ENCODE results near the gene RPRD2.
A peak's percentile ranks its signal among the peaks of the same experiment; 100 is the strongest.
"Not testable (repeated sequence)": the region's sequence is repeated elsewhere in the genome, so short reads cannot be mapped to it uniquely, and the experiment has no call there.

Gene RPRD2

DNA sequence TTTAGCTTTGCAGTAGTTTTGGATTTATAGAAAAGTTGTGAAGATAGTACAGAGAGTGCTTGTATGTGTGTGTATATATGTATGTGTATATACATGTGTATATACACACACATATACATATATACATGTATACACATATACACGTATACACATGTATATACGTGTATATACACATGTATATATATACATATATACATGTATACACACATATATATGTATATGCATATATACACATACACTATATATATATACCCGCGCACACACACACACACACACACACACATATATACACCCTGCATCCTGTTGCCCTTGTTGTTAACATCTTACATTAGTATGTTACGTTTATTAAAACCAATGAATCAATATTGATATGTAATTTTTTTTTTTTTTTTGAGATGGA, 24.3 kb downstream of the RPRD2 start:
- no peak for DNase-seq (ENCODE audit: low read depth, low spot score)

DNA sequence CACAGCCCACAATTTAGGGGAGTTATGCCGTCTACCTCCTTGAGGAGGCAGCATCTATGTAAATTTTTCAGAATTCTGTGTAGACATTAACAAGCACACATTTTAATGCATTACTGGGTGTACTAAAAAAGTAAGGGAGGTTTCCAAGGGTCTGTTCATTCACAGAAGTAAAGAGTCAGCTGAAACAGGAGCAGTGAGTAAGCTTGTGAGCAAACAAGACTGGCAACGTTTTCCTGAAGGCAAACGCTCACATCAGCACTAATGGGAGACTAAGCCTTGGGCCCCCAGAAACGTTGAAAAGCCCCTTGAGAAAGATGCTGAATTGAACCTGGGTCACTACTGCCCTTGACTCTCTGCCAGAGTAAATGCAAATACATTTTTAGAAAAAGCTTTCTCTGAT, 25.7 kb downstream of the RPRD2 start:
- DNase-seq (ENCODE audit: low read depth, low spot score) = no peak

GRCh38 chr1:150392627-150393026, 28.7 kb downstream of the RPRD2 start:
- no peak for DNase-seq (ENCODE audit: low read depth, low spot score)

DNA sequence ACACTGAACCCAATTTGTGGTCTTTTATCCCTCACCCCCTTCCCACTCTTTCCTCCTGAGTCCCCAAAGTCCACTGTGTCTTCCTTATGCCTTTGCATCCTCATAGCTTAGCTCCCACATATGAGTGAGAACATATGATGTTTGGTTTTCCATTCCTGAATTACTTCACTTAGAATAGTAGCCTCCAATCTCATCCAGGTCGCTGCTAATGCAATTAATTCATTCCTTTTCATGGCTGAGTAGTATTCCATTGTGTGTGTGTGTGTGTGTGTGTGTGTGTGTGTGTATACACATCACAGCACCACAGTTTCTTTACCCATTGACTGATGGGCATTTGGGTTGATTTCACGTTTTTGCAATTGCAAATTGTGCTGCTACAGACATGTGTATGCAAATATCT, 31.2 kb downstream of the RPRD2 start:
- DNase-seq (ENCODE audit: low read depth, low spot score) = not testable (repeated sequence)

DNA sequence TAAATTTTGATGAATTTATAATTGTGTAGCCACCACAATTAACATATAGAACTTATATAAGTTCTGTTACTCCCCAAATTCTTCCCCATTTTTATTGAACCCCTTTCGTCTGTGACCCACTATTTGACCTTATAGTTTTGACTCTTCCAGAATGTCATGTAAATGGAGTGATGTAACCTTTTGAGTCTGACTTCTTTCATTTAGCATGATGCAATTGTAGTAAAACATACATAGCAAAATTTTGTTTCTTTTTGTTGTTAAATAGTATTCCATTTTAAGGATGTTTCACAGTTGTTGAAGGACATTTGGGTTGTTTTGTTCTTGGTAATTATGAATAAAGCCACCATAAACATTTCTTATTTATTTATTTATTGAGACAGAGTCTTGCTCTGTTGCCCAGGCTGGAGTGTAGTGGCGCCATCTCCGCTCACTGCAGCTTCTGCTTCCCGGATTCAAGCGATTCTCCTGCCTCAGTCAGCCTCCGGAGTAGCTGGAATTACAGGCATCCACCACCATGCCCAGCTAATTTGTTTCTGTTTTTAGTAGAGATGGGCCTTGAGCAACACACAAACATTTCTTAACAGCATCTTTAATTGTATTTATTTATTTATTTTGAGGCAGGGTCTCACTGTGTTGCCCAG, 33.6 kb downstream of the RPRD2 start:
- DNase-seq (ENCODE audit: low read depth, low spot score) = no peak

- DNase-seq (ENCODE audit: low read depth, low spot score) = no peak
Measured at GRCh38 chr1:150404465-150404864, 40.5 kb downstream of the RPRD2 start.

- no peak for DNase-seq (ENCODE audit: low read depth, low spot score)
Measured at GRCh38 chr1:150405660-150406059, 41.7 kb downstream of the RPRD2 start.

DNA sequence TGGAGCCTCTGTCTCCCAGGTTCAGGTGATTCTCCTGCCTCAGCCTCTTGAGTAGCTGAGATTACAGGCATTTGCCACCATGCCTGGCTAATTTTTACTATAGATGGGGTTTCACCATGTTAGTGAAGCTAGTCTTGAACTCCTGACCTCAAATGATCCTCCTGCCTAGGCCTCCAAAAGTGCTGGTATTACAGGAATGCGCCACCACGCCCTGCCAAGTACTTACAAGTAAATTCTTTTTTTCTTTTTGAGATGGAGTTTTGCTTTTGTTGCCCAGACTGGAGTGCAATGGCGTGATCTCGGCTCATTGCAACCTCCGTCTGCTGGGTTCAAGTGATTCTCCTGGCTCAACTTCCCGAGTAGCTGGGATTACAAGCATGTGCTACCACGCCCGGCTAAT, 42.5 kb downstream of the RPRD2 start:
- DNase-seq (ENCODE audit: low read depth, low spot score) = no peak

- DNase-seq (ENCODE audit: low read depth, low spot score) = no peak
Measured at GRCh38 chr1:150407330-150407729, 43.4 kb downstream of the RPRD2 start.

DNA sequence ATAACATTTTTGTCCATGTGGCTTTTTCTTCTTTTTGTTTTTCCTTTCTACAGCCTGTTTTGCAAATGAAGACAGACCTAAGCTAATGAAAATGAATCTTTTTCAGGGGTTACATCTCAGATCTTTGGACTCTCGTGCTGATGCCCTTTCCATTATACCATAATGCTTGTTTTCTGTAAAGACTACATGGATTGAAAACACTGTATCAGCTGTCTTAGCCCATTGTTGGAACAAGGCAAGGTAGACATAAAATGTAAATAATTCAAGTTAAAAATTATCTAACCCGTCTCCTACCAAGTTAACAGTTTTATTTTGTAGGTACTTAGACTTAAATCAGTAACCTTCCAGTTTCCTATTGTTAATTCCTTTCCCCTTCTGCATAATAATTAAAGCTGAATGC, 44.9 kb downstream of the RPRD2 start:
- no peak for DNase-seq (ENCODE audit: low read depth, low spot score)

- no peak for DNase-seq (ENCODE audit: low read depth, low spot score)
Measured at GRCh38 chr1:150409504-150410362, 45.8 kb downstream of the RPRD2 start.

GRCh38 chr1:150410582-150411101, 46.7 kb downstream of the RPRD2 start:
- no peak for DNase-seq (ENCODE audit: low read depth, low spot score)

GRCh38 chr1:150414592-150414991, 50.6 kb downstream of the RPRD2 start:
- no peak for DNase-seq (ENCODE audit: low read depth, low spot score)

DNA sequence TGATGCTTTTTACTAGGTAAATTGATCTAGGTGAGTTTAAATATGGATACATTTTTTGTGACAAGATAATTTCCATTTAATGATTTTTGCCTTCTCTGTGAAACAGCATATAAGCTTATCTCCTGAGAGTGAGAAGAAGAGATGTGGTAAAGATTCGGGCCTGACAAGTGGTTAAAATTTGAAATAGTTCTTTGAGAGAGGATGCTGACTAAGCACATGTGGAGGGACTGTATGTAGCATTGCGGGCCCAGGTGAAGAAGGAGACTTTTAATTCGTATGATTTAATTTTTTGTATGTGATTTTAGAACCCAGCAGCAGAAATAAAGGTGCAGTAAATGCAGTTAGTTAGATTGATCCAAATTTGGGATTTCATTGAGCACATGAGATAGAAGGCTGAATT, 51.9 kb downstream of the RPRD2 start:
- no peak for DNase-seq (ENCODE audit: low read depth, low spot score)

- DNase-seq (ENCODE audit: low read depth, low spot score) = no peak
Measured at GRCh38 chr1:150420560-150421265, 56.8 kb downstream of the RPRD2 start.

GRCh38 chr1:150422541-150422940, 58.6 kb downstream of the RPRD2 start:
- no peak for DNase-seq (ENCODE audit: low read depth, low spot score)

DNA sequence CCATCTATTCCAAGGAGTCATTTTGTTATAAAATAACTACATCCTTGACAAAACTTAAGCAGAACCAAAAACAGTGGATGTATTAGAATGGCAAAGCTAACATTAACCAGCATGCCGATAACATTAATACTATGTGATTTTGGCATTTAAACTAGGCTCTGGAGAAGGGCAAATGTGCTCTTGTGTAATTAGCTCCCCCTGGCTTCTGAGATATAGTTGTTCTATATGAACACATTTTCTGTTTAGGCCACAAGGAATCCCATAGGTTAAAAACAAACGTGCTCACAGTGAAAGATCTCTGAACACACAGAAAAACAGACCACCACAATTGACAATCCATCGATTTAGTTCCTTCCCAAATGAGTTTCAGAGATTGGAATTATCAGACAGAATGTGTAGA, 65.9 kb downstream of the RPRD2 start:
- DNase-seq (ENCODE audit: low read depth, low spot score) = no peak

- DNase-seq (ENCODE audit: low read depth, low spot score) = no peak
Measured at GRCh38 chr1:150441121-150441520, 77.2 kb downstream of the RPRD2 start.

DNA sequence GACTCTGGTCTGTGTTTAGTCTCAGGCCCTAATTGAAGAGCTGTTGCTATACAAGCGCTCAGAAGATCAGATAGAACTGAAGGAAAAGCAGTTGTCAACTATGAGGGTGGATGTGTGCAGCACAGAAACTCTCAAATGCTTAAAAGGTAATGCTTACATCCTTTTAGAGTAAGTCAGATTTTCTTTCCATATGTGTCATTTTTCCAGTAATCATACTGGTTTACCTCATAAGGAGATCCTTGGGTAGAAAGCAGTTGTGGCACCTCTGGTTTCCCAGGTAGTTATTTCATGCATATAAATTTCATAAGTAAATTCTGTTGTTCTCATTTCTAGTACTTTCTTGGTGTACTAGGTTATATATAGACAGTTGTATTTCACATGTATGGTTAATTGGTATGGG, 80.3 kb downstream of the RPRD2 start:
- DNase-seq (ENCODE audit: low read depth, low spot score) = no peak

- DNase-seq (ENCODE audit: low read depth, low spot score) = no peak
Measured at GRCh38 chr1:150456146-150456647, 92.2 kb downstream of the RPRD2 start.

DNA sequence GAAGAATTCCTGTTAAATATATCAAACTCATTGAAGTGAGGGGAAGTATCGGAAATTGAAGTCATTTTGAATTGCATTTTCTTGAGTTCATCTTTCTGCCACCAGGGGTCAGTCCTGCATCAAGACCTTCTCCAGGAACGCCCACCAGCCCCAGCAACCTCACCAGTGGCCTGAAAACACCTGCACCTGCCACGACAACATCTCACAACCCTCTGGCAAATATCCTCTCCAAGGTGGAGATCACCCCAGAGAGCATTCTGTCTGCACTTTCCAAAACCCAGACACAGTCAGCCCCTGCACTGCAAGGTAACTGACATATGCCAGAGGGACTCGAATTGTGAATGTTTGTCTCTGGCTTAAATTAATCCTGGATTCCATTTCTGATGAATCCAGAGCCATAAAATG, 100.5 kb downstream of the RPRD2 start:
- peak; percentile 36 for DNase-seq (ENCODE audit: low read depth, low spot score)

- no peak for DNase-seq (ENCODE audit: low read depth, low spot score)
Measured at GRCh38 chr1:150466964-150467363, 103.0 kb downstream of the RPRD2 start.

All from smooth muscle cell of the brain vasculature (primary cell).